ENCODE measurements around the gene STK39.

The STK39 gene

DNA sequence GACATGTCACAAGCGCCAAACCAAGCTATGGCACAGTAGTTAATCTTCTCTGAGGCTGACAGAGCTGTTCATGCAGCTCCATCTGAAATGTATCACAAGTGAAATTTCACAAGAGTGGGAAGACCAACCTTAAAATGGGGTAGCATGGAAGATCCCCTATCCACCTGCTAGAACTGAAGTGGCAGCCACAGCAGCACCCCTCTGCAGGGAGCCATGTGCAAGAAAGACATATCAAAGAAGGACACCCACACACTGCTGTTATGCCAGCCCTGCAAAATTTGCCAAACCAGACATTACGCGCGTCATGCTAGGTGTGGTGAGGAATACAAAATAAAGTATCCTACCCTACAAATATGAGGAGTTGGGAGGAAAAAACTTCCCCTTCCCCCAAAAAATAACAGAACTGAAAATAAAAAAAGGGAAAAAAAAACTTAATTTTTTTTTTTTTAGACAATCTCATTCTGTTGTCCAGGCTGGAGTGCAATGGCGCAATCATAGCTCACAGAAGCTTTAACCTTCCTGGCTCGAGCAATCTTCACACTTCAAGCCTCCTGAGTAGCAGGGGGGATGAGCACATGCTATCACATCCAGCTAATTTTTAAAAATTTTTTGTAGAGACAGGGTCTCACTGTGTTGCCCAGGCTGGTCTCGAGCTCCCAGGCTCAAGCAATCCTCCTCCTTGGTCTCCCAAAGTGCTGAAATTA lies 76.2 kb downstream of the STK39 start:
- Histone ChIP-seq H2BK5ac (ENCODE audit: low read length) (no peak overlapping the region), H3K23ac (ENCODE audit: low read length) (peak overlapping the region; percentile 54), H3K18ac (ENCODE audit: low read length) (no peak overlapping the region), H3K4me1 (ENCODE audit: control insufficient read depth, low read depth, low read length) (peaks cover 2% of the 10 kb centered on the region), H2BK15ac (replicated peaks; ENCODE audit: low read depth) (no peak overlapping the region), H3K79me1 (ENCODE audit: low read length) (peaks cover 3% of the 10 kb centered on the region), H4K8ac (ENCODE audit: low read depth, low read length) (no peak overlapping the region), H3K4ac (ENCODE audit: low read depth, low read length) (no peak overlapping the region), H3K56ac (ENCODE audit: low read length) (no peak overlapping the region), H3K9ac (ENCODE audit: low read length) (no peak overlapping the region), H2AK5ac (ENCODE audit: low read length) (no peak overlapping the region), H3K27ac (ENCODE audit: low read depth, low read length) (no peak overlapping the region), H4K5ac (ENCODE audit: low read length) (no peak overlapping the region), H3K27me3 (ENCODE audit: insufficient read depth, low read length, poor library complexity) (no peaks in the 10 kb centered on the region), H3K4me2 (ENCODE audit: low read length) (no peak overlapping the region), H3K4me3 (ENCODE audit: low read length) (no peak overlapping the region), H2BK120ac (ENCODE audit: low read depth, low read length) (no peak overlapping the region), H3K36me3 (ENCODE audit: control insufficient read depth, insufficient read depth, low read length) (no peaks in the 10 kb centered on the region), H3K79me2 (ENCODE audit: control insufficient read depth, insufficient read depth, low read length) (no peaks in the 10 kb centered on the region)
- DNase-seq, result no peak
- WGBS (ENCODE audit: extremely low coverage, insufficient coverage, low lambda C conversion rate), result no CpG with 5 or more reads among the region's 7 CpGs

DNA sequence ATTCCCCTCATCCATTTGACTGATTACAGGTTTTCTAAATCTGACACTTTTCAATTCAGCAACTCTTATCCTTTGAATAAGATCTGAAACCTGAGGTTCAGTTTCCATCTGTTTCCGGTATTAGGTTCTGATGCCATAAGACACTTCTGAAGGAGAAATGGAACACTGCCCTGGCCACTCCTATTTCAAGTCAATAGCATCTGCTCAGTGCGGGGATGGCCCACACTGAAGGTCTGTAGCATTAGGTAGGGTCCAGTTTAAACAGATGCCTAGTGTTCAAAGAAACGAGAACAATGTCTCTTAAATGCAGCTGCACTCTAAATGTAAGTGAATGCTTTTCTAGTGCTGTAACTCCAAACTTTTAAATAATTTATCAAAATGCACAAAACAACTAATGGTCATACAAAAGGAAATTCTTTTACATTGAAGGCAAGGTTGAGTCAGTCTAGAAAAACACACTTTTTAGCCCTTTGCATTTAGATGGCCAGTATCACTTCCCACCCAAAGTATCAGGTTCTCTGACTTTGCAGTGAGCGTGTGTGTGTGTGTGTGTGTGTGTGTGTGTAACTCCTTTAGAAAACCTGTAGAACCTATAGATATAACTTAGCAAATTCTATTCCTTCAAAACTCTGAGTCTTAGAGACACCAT lies 78.2 kb downstream of the STK39 start:
- H2BK15ac ChIP-seq (replicated peaks; ENCODE audit: low read depth), result no peak overlapping the region
- no CpG with 5 or more reads among the region's 4 CpGs for WGBS (ENCODE audit: extremely low coverage, insufficient coverage, low lambda C conversion rate)
- no peak for DNase-seq

DNA sequence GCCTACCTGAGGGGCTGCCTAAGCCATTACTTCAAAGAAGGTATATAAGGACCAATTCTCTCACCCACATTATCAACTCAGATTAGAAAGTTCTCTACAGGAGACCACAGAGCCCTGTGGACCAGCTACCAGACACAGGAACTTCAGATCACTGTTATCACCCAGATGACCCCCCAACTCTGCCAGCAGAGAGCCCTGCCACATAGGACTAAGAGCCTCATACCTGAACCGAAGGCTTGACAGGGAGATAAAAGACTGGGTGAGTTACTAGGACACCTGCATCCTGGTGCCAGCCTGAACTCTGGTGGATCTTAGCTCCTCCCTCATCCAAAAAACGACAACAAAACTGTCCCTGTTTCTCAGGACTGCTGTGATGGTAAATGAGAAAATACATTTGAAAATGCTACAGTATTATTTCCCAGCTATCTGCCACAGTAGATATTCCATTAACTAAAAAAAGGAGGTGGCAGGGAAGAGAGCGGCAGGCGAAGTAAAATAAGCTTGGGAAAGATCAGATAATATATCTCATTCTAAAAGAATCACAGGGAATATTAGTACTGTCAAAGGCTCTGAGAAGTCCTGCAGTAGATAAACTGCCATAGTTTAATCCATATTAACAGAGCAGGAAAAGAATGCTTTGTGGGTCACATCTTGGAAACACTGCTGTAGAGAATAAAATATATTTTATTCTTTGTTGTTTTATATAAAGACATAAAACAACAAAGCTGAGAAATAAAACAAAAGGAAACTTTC lies 79.7 kb downstream of the STK39 start:
- no peak for DNase-seq
- H2BK120ac ChIP-seq (ENCODE audit: low read depth, low read length), result no peak overlapping the region
- peaks cover 3% of the 10 kb centered on the region for H3K79me1 ChIP-seq (ENCODE audit: low read length)
- no peaks in the 10 kb centered on the region for H3K27me3 ChIP-seq (ENCODE audit: insufficient read depth, low read length, poor library complexity)
- no peak overlapping the region for H3K18ac ChIP-seq (ENCODE audit: low read length)
- no CpG with 5 or more reads among the region's 4 CpGs for whole genome bisulfite sequencing (ENCODE audit: extremely low coverage, insufficient coverage, low lambda C conversion rate)
- no peak overlapping the region for H4K8ac ChIP-seq (ENCODE audit: low read depth, low read length)
- no peak overlapping the region for H4K5ac ChIP-seq (ENCODE audit: low read length)
- H2BK5ac ChIP-seq (ENCODE audit: low read length), result no peak overlapping the region
- no peaks in the 10 kb centered on the region for H3K79me2 ChIP-seq (ENCODE audit: control insufficient read depth, insufficient read depth, low read length)
- no peaks in the 10 kb centered on the region for H3K36me3 ChIP-seq (ENCODE audit: control insufficient read depth, insufficient read depth, low read length)
- no peak overlapping the region for H2AK5ac ChIP-seq (ENCODE audit: low read length)
- peaks cover 2% of the 10 kb centered on the region for H3K4me1 ChIP-seq (ENCODE audit: control insufficient read depth, low read depth, low read length)
- H2BK15ac ChIP-seq (replicated peaks; ENCODE audit: low read depth), result no peak overlapping the region
- H3K4me3 ChIP-seq (ENCODE audit: low read length), result no peak overlapping the region
- no peak overlapping the region for H3K4ac ChIP-seq (ENCODE audit: low read depth, low read length)
- H3K56ac ChIP-seq (ENCODE audit: low read length), result no peak overlapping the region
- H3K27ac ChIP-seq (ENCODE audit: low read depth, low read length), result no peak overlapping the region
- no peak overlapping the region for H3K4me2 ChIP-seq (ENCODE audit: low read length)
- H3K23ac ChIP-seq (ENCODE audit: low read length), result no peak overlapping the region
- no peak overlapping the region for H3K9ac ChIP-seq (ENCODE audit: low read length)

More for the DNA sequence above, 78.2 kb downstream of the STK39 start:
- no peak overlapping the region for H3K56ac ChIP-seq (ENCODE audit: low read length)
- H3K4me1 ChIP-seq (ENCODE audit: control insufficient read depth, low read depth, low read length), result peaks cover 2% of the 10 kb centered on the region
- peaks cover 3% of the 10 kb centered on the region for H3K79me1 ChIP-seq (ENCODE audit: low read length)
- no peak overlapping the region for H4K5ac ChIP-seq (ENCODE audit: low read length)
- no peak overlapping the region for H3K23ac ChIP-seq (ENCODE audit: low read length)
- no peak overlapping the region for H2BK5ac ChIP-seq (ENCODE audit: low read length)
- no peaks in the 10 kb centered on the region for H3K79me2 ChIP-seq (ENCODE audit: control insufficient read depth, insufficient read depth, low read length)
- H3K4me2 ChIP-seq (ENCODE audit: low read length), result no peak overlapping the region
- no peak overlapping the region for H3K4ac ChIP-seq (ENCODE audit: low read depth, low read length)
- no peak overlapping the region for H3K27ac ChIP-seq (ENCODE audit: low read depth, low read length)
- H3K4me3 ChIP-seq (ENCODE audit: low read length), result no peak overlapping the region
- H4K8ac ChIP-seq (ENCODE audit: low read depth, low read length), result no peak overlapping the region
- no peaks in the 10 kb centered on the region for H3K36me3 ChIP-seq (ENCODE audit: control insufficient read depth, insufficient read depth, low read length)
- no peak overlapping the region for H2AK5ac ChIP-seq (ENCODE audit: low read length)
- no peak overlapping the region for H3K18ac ChIP-seq (ENCODE audit: low read length)
- H2BK120ac ChIP-seq (ENCODE audit: low read depth, low read length), result no peak overlapping the region
- H3K9ac ChIP-seq (ENCODE audit: low read length), result no peak overlapping the region
- no peaks in the 10 kb centered on the region for H3K27me3 ChIP-seq (ENCODE audit: insufficient read depth, low read length, poor library complexity)

DNA sequence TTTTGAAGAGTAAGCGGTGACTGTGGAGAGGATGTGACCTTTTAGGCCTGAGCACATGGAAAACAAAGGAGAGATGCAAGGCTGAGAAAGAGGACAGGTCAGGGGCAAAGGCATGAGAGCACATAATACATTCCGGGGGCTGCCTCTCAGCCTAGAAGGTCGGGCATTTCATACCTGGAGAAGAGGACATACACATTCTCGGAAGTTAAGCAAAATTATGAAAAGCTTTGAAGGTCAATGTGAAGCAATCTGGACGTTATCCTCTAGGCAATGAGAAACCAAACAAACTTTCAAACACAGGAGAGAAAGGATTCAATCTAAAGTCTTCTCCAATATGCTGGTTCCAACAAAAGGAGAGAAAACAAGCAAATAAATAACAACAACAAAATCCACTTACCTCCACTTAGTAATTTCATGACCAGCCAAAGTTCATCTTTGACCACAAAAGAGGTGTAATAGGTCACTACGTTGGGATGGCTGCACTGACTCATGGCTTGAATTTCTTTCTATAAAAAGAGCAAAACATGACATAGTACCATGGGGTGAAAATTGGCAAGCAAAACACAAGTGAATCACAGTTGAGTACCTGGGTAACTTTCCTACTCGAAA lies 80.4 kb downstream of the STK39 start:
- H3K4ac ChIP-seq (ENCODE audit: low read depth, low read length), result no peak overlapping the region
- no peak overlapping the region for H3K4me2 ChIP-seq (ENCODE audit: low read length)
- no peak overlapping the region for H2BK15ac ChIP-seq (replicated peaks; ENCODE audit: low read depth)
- no peak overlapping the region for H2AK5ac ChIP-seq (ENCODE audit: low read length)
- no peak overlapping the region for H2BK120ac ChIP-seq (ENCODE audit: low read depth, low read length)
- no peaks in the 10 kb centered on the region for H3K36me3 ChIP-seq (ENCODE audit: control insufficient read depth, insufficient read depth, low read length)
- no peaks in the 10 kb centered on the region for H3K27me3 ChIP-seq (ENCODE audit: insufficient read depth, low read length, poor library complexity)
- H4K5ac ChIP-seq (ENCODE audit: low read length), result no peak overlapping the region
- no peak overlapping the region for H3K4me3 ChIP-seq (ENCODE audit: low read length)
- no peak overlapping the region for H3K9ac ChIP-seq (ENCODE audit: low read length)
- H2BK5ac ChIP-seq (ENCODE audit: low read length), result no peak overlapping the region
- H3K4me1 ChIP-seq (ENCODE audit: control insufficient read depth, low read depth, low read length), result peaks cover 2% of the 10 kb centered on the region
- peaks cover 3% of the 10 kb centered on the region for H3K79me1 ChIP-seq (ENCODE audit: low read length)
- H3K27ac ChIP-seq (ENCODE audit: low read depth, low read length), result no peak overlapping the region
- H4K8ac ChIP-seq (ENCODE audit: low read depth, low read length), result no peak overlapping the region
- H3K18ac ChIP-seq (ENCODE audit: low read length), result no peak overlapping the region
- no peaks in the 10 kb centered on the region for H3K79me2 ChIP-seq (ENCODE audit: control insufficient read depth, insufficient read depth, low read length)
- DNase-seq, result no peak
- no peak overlapping the region for H3K56ac ChIP-seq (ENCODE audit: low read length)
- WGBS (ENCODE audit: extremely low coverage, insufficient coverage, low lambda C conversion rate), result no CpG with 5 or more reads among the region's 7 CpGs
- H3K23ac ChIP-seq (ENCODE audit: low read length), result no peak overlapping the region

DNA sequence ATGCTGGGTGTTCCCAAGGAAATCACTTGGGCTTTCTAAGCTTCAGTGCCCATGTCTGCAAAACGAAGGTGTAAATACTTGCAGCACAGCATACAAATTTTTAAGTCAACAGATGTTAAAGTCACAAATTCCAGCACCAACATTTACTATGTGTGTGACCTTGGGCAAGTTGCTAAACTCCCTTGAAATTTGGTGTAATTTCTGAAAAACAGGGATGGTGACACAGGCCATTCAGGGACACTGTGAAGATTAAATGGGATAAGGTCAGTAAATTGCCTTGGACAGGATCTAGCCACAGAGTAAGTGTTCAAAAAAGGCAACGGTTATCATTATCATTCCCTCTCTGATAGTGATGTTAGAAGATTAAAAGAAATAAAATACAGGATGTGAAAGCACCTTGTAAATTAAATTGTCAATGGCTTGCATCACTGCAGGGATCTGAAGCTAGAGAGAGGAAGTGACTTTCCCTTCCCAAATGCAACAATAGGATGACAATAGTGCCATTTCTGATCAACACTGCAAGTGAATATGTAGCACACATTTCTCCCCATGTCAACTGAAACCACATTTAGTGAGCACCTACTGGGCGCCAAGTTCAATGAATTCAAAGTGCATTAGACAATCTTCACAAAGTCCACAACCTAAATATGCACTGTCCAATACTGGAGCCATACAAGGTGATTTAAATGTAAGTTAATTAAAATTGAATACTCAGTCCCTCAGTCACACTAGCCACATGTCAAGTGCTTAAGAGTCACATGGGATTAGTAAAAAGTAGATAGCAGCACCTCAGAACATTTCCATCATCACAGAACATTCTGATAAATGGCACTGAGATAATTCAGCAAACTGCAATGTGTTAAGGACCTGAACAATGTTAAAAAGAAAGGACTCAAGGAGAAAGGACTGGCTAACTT lies 81.2 kb downstream of the STK39 start:
- Histone ChIP-seq H2BK5ac (ENCODE audit: low read length) (no peak overlapping the region), H3K9ac (ENCODE audit: low read length) (no peak overlapping the region), H3K36me3 (ENCODE audit: control insufficient read depth, insufficient read depth, low read length) (no peaks in the 10 kb centered on the region), H2AK5ac (ENCODE audit: low read length) (no peak overlapping the region), H3K27ac (ENCODE audit: low read depth, low read length) (no peak overlapping the region), H3K4me3 (ENCODE audit: low read length) (no peak overlapping the region), H3K4me2 (ENCODE audit: low read length) (no peak overlapping the region), H4K8ac (ENCODE audit: low read depth, low read length) (no peak overlapping the region), H3K4ac (ENCODE audit: low read depth, low read length) (no peak overlapping the region), H3K56ac (ENCODE audit: low read length) (no peak overlapping the region), H2BK15ac (replicated peaks; ENCODE audit: low read depth) (no peak overlapping the region), H3K79me1 (ENCODE audit: low read length) (peaks cover 3% of the 10 kb centered on the region), H3K18ac (ENCODE audit: low read length) (no peak overlapping the region), H2BK120ac (ENCODE audit: low read depth, low read length) (no peak overlapping the region), H4K5ac (ENCODE audit: low read length) (no peak overlapping the region), H3K4me1 (ENCODE audit: control insufficient read depth, low read depth, low read length) (peaks cover 2% of the 10 kb centered on the region), H3K27me3 (ENCODE audit: insufficient read depth, low read length, poor library complexity) (no peaks in the 10 kb centered on the region), H3K23ac (ENCODE audit: low read length) (no peak overlapping the region), H3K79me2 (ENCODE audit: control insufficient read depth, insufficient read depth, low read length) (no peaks in the 10 kb centered on the region)
- no CpG with 5 or more reads among the region's 3 CpGs for WGBS (ENCODE audit: extremely low coverage, insufficient coverage, low lambda C conversion rate)
- DNase-seq, result no peak
